SJSA1 (cell line): ENCODE results near the gene MSL3B. TPM values are rescaled to one million over a fixed set of nuclear protein-coding genes. Genes with fewer than 3 reads are reported as not detected.

Experiments used
- total RNA-seq: library from RNA; depleted of rRNA; stranded (reverse); fragments of >200 nt; shearing (Covaris generic); gene quantifications from 2 replicates; pipeline ENCODE4 v1.2.3, GENCODE V29; 2014; rRNA removed

Gene MSL3B

Other genes with a start within 250 kb of the MSL3B start
- not detected in 2 replicates for gene UGT1A10, start 231.9 kb downstream of the MSL3B start, total RNA-seq
- gene UGT1A9, start 196.5 kb downstream of the MSL3B start, total RNA-seq = not detected in 2 replicates
- not detected in 2 replicates for gene UGT1A7, start 186.5 kb downstream of the MSL3B start, total RNA-seq
- not detected in 2 replicates for gene UGT1A6, start 175.5 kb downstream of the MSL3B start, total RNA-seq
- gene UGT1A5, start 155.5 kb downstream of the MSL3B start, total RNA-seq = not detected in 2 replicates
- gene UGT1A4, start 149.7 kb downstream of the MSL3B start, total RNA-seq = not detected in 2 replicates
- not detected in 2 replicates for gene UGT1A3, start 139.3 kb downstream of the MSL3B start, total RNA-seq
- not detected in 2 replicates for gene UGT1A1, start 108.1 kb downstream of the MSL3B start, total RNA-seq
- gene MROH2A, start 90.1 kb downstream of the MSL3B start, total RNA-seq = not detected in 2 replicates
- 73.2 and 81.4 TPM in 2 replicates for gene HJURP, start 13.9 kb downstream of the MSL3B start, total RNA-seq
- gene TRPM8, start 49.0 kb upstream of the MSL3B start, total RNA-seq = 0.03 TPM in 1 of 2 replicates, not detected in the other
- not detected in 2 replicates for gene SPP2, start 182.3 kb upstream of the MSL3B start, total RNA-seq